Vagina (tissue), 2 donors: ENCODE data around the gene PRUNE1.

ENCODE experiments used
- CTCF ChIP-seq, 3 experiments: fragments of 450-650 bp in 2 of 3; fragments of 200-600 bp in 1 of 3; sonication (generic) in 1 of 3; IDR thresholded peaks; one replicate each; pipeline ENCODE4 v1.5.1; 2017 to 2019; ENCODE audit warnings: antibody characterized with exemption in 3 of 3, mild to moderate bottlenecking in 2 of 3, moderate library complexity in 2 of 3
- POLR2AphosphoS5 ChIP-seq, 2 donors: sonication (generic); formaldehyde crosslinking; IDR thresholded peaks; one replicate each; pipeline ENCODE4 v1.9.0; 2017; ENCODE audit warnings: antibody characterized with exemption in 2 of 2, mild to moderate bottlenecking in 2 of 2, low read depth in 1 of 2; ENCODE audit not compliant: insufficient read depth in 1 of 2

- TF ChIP-seq POLR2AphosphoS5 (IDR thresholded peaks at IDR 0.05; ENCODE audit: insufficient read depth in 1 of 2, low read depth in 1 of 2) (no peak), CTCF (IDR thresholded peaks at IDR 0.05) (no peak)
Observed at GRCh38 chr1:150999926-151000325, 8.3 kb upstream of the PRUNE1 start.
